Calu3 (cell line): ENCODE data around the gene ZNF317. TPM values are rescaled to one million over a fixed set of nuclear protein-coding genes. Genes with fewer than 3 reads are reported as not detected.
A peak's percentile ranks its signal among the peaks of the same experiment; 100 is the strongest.

Source experiments
- BruUV-seq: library from RNA; stranded (reverse); fragments of 400-500 nt; replicated peaks from 2 replicates; lab custom pipeline; 2021; lab: Mats Ljungman, UMichigan
- CTCF ChIA-PET: fragments of 300-600 bp; sonication (Branson Sonifier 250); formaldehyde crosslinking; loops from one replicate; lab custom pipeline; 2022; ENCODE audit warnings: antibody characterized with exemption; lab: Charles Lee
- DNase-seq: peaks from one replicate; pipeline ENCODE4 v3.0.0; 2022
- H3K27ac Mint-ChIP-seq: one replicate; pipeline ENCODE4 v1.8.0; 2022; ENCODE audit warnings: mixed read lengths; ENCODE audit not compliant: unreplicated experiment
- H3K27me3 Mint-ChIP-seq: one replicate; pipeline ENCODE4 v1.8.0; 2022; ENCODE audit warnings: mixed read lengths; ENCODE audit not compliant: unreplicated experiment
- H3K36me3 Mint-ChIP-seq: one replicate; pipeline ENCODE4 v1.8.0; 2022; ENCODE audit warnings: mild to moderate bottlenecking, moderate library complexity, mixed read lengths; ENCODE audit not compliant: insufficient read depth, unreplicated experiment
- H3K4me1 Mint-ChIP-seq: one replicate; pipeline ENCODE4 v1.8.0; 2022; ENCODE audit warnings: mild to moderate bottlenecking, low read depth, mixed read lengths; ENCODE audit not compliant: unreplicated experiment
- H3K4me3 Mint-ChIP-seq: one replicate; pipeline ENCODE4 v1.8.0; 2022; ENCODE audit warnings: mild to moderate bottlenecking, low read depth, moderate library complexity, mixed read lengths; ENCODE audit not compliant: unreplicated experiment
- H3K9me3 Mint-ChIP-seq: one replicate; pipeline ENCODE4 v1.8.0; 2022; ENCODE audit warnings: low read depth, mixed read lengths; ENCODE audit not compliant: unreplicated experiment
- intact Hi-C: fragments of 100-400 bp; cut with micrococcal nuclease; formaldehyde crosslinking; loops from one replicate; pipeline ENCODE4 v1.10.0; 2022; ENCODE audit not compliant: unreplicated experiment
- total RNA-seq: library from RNA; stranded (reverse); gene quantifications from 2 replicates; pipeline ENCODE4 v1.2.3, GENCODE V29; 2022
- TF ChIP-seq, protein P1 (sequence below): fragments of 200-600 bp; IDR thresholded peaks from one replicate; pipeline ENCODE4 v1.8.0; 2022; ENCODE audit warnings: antibody characterized with exemption; ENCODE audit not compliant: unreplicated experiment

The ZNF317 gene
- total RNA-seq, 1 experiment from 2014 or later, result 26.3 TPM

DNA sequence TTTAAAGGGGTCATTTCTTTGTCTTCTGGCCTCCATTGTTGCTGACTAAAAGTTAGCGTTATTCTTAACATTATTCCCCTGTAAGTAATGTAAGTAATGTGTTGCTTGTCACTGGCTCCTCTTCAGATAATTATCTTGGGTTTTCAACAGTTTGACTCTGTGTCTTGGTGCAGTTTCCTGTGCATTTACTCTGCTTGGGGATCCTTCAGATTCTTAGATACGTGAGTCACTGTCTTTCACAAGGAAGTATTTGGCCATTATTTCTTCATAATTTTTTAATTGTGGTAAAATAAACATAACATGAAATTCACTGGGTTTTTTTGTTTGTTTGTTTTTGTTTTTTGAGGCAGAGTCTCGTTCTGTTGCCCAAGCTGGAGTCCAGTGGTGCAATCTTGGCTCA, 25.1 kb downstream of the ZNF317 start:
- Mint-ChIP-seq H3K27me3 (no peaks in the 10 kb centered on the region), H3K4me1 (no peaks in the 10 kb centered on the region), H3K27ac (no peak overlapping the region), H3K4me3 (no peak overlapping the region), H3K36me3 (peaks cover 53% of the 10 kb centered on the region), H3K9me3 (peaks cover 7% of the 10 kb centered on the region)
- CTCF ChIA-PET, result no interaction called here
- no peak for DNase-seq
- intact Hi-C loops, result no loop called here
- no TSS peak for BruUV-seq
- TF ChIP-seq, protein P1, sequence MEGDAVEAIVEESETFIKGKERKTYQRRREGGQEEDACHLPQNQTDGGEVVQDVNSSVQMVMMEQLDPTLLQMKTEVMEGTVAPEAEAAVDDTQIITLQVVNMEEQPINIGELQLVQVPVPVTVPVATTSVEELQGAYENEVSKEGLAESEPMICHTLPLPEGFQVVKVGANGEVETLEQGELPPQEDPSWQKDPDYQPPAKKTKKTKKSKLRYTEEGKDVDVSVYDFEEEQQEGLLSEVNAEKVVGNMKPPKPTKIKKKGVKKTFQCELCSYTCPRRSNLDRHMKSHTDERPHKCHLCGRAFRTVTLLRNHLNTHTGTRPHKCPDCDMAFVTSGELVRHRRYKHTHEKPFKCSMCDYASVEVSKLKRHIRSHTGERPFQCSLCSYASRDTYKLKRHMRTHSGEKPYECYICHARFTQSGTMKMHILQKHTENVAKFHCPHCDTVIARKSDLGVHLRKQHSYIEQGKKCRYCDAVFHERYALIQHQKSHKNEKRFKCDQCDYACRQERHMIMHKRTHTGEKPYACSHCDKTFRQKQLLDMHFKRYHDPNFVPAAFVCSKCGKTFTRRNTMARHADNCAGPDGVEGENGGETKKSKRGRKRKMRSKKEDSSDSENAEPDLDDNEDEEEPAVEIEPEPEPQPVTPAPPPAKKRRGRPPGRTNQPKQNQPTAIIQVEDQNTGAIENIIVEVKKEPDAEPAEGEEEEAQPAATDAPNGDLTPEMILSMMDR, result no peak

DNA sequence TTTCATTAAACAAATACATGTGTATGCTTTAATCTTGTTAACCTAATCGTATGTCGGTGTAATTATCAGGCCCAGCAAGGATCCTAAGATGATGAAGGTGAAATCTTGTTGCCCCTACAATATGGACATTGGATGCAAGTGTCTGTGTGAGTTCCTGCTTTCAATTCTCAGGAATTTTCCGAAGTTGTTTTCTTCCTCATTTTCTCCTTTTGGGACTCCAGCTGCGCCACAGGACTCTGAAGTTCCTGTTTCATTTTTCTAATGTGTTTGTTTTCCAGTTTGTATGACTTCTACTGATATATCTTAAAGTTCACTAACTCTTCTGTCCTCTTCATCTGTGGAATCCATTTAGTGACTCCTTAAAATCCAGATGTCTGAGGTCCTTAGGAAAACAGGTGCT, 26.6 kb downstream of the ZNF317 start:
- peaks cover 9% of the 10 kb centered on the region for H3K9me3 Mint-ChIP-seq
- no peak overlapping the region for H3K4me3 Mint-ChIP-seq
- CTCF ChIA-PET, result no interaction called here
- BruUV-seq, result no TSS peak
- DNase-seq, result no peak
- TF ChIP-seq, protein P1, result no peak
- no peaks in the 10 kb centered on the region for H3K4me1 Mint-ChIP-seq
- H3K27ac Mint-ChIP-seq, result peak overlapping the region; percentile 42
- peaks cover 37% of the 10 kb centered on the region for H3K36me3 Mint-ChIP-seq
- no peaks in the 10 kb centered on the region for H3K27me3 Mint-ChIP-seq
- intact Hi-C loops, result no loop called here

DNA sequence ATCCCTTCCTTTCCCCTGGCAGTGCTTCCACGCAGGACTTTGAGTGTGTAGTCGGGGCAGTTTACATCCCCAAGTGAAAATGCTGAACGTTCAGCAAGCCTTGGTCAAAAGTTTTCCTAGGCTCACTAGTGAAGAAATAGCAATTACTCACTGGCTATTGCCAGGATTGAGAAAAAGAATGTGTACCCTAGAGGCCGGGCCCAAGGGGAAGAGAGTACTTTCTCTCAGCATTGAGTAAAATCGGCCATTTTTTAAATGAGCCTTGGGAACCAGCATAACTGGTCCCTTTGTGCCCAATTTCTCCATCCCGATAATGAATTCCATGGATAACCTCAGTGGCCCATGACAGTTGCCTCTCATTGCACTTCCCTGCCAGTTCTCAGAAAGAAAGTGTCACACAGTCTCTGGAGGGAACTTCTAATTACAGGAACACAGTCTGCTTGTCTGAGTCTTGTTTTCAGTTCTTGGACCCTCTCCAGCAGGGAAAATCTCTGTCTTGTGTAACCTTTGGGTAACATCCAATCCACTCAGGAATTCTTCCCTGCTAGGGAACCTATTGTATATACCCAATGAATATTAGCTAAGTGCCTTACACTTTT, 31.3 kb downstream of the ZNF317 start:
- intact Hi-C loops, result no loop called here
- no peaks in the 10 kb centered on the region for H3K4me1 Mint-ChIP-seq
- peaks cover 9% of the 10 kb centered on the region for H3K9me3 Mint-ChIP-seq
- no TSS peak for BruUV-seq
- H3K4me3 Mint-ChIP-seq, result no peak overlapping the region
- CTCF ChIA-PET, result no interaction called here
- no peak for DNase-seq
- H3K36me3 Mint-ChIP-seq, result peaks cover 6% of the 10 kb centered on the region
- H3K27me3 Mint-ChIP-seq, result no peaks in the 10 kb centered on the region
- TF ChIP-seq, protein P1, result no peak
- H3K27ac Mint-ChIP-seq, result no peak overlapping the region

DNA sequence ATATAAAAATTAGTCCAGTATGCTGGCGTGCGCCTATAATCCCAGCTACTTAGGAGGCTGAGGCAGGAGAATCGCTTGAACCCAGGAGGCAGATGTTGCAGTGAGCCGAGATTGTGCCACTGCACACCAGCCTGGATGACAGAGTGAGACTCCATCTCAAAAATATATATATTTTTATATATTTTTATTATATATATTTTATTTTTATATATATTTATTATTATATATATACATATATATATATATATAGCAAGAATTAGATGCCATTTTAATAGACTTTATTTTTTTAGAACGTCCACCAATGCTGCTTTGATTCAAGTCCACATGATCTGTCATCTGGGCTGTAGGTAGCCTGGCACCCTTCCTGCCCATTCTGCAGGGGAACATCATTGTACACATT, 35.1 kb downstream of the ZNF317 start:
- TF ChIP-seq, protein P1, result no peak
- no TSS peak for BruUV-seq
- no peak for DNase-seq
- H3K27ac Mint-ChIP-seq, result no peak overlapping the region
- H3K36me3 Mint-ChIP-seq, result no peaks in the 10 kb centered on the region
- H3K4me1 Mint-ChIP-seq, result no peaks in the 10 kb centered on the region
- H3K4me3 Mint-ChIP-seq, result no peak overlapping the region
- peaks cover 14% of the 10 kb centered on the region for H3K9me3 Mint-ChIP-seq
- intact Hi-C loops, result no loop called here
- CTCF ChIA-PET, result interaction anchor here (0.7 kb wide), 1 partner anchor 159 kb away, joined by 3 read pairs; no protein-coding TSS in a partner anchor
- H3K27me3 Mint-ChIP-seq, result no peaks in the 10 kb centered on the region
